ENCODE results near the gene FBF1. TPM values are rescaled to one million over a fixed set of nuclear protein-coding genes. Genes with fewer than 3 reads are reported as not detected.
"Not testable (repeated sequence)": the region's sequence is repeated elsewhere in the genome, so short reads cannot be mapped to it uniquely, and the experiment has no call there.

Gene FBF1
- total RNA-seq, 1 experiment from 2014 or later = 22.8 TPM

DNA sequence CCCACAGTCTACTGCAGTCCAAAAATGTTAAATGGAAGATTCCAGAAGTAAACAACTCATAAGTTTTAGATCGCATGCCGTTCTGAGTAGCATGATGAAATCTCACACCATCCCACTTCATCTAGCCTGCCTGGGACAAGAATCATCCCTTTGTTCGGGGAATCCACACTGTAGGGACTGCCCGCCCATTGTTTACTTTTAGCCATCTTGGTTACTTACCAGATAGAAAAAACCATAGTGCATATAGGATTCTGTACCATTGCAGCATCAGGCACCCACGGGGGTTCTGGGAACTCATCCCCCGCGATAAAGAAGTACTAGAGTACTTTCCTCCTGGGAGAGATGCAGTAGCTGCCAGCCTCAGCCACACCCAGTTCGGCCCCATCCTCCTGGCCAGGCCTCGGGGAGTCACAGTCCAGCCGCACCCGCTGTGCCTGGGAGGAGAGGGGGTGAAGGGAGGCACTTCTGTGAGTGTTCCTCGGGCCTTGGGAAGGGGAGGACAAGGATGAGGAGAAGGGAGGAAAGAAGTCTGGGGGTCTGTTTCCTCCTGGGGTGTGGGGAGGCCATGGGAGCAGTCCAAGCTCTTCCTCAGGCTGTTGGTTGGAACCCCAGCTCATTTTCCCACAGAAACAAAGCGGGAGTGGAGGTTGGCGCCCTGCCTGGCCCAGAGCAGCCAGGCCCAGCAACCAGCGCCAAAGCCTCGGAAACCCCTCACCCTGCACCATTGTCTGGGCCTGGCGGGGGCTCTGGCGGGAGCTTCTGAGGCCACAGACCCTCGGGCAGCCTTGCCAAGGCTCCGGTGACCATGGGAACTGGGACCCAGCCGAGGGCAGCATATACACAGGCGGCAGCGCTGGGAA lies 71.3 kb downstream of the FBF1 start:
- BruUV-seq (replicated peaks) = no TSS peak
- Histone ChIP-seq H3K27ac (ENCODE audit: low read depth, low read length) (peak overlapping the region; percentile 54; the same call in 1 of the 2 replicates), H3K9me2 (ENCODE audit: insufficient read depth) (no peaks in the 10 kb centered on the region), H3K4me3 (replicated peaks in 1 of 2; ENCODE audit: low read depth in 1 of 2, low read length in 2 of 2) (no peak overlapping the region), H3K9ac (ENCODE audit: low read length) (peak overlapping the region; percentile 31), H2AFZ (ENCODE audit: low read depth, low read length, poor library complexity, severe bottlenecking) (peak overlapping the region; percentile 43), H4K20me1 (ENCODE audit: insufficient read depth) (no peaks in the 10 kb centered on the region), H3K4me1 (ENCODE audit: control insufficient read depth in 1 of 2, insufficient read depth in 2 of 2, low read length in 2 of 2) (peaks cover 46 to 59% of the 10 kb centered on the region in 2 experiments), H3K27me3 (ENCODE audit: insufficient read depth, low read length) (no peaks in the 10 kb centered on the region), H3K79me2 (ENCODE audit: insufficient read depth, low read length) (no peaks in the 10 kb centered on the region; the same call in 1 of the 2 replicates), H3K36me3 (ENCODE audit: control insufficient read depth in 1 of 2, insufficient read depth in 2 of 2, low read length in 2 of 2) (peaks cover 0 to 4% of the 10 kb centered on the region in 2 experiments; a peak in 1 of 4 replicates), H3K9me3 (ENCODE audit: control insufficient read depth in 1 of 2, insufficient read depth in 1 of 2, low read depth in 1 of 2, low read length in 2 of 2) (no peaks in the 10 kb centered on the region), H3K4me2 (ENCODE audit: low read length) (peak overlapping the region; percentile 44)
- CTCF ChIA-PET = interaction anchor here (2.1 to 5.0 kb wide), 2 partner anchors 9 to 14 kb away, joined by 5 to 52 read pairs; partner anchors contain the start of gene WBP2
- POLR2A ChIA-PET = interaction anchor here (0.6 to 5.0 kb wide), 5 partner anchors 14 to 93 kb away, joined by 3 to 27 read pairs (median 7); partner anchors contain the start of genes TRIM65 and WBP2
- intact Hi-C loops (cut with micrococcal nuclease) = no loop called here
- TF ChIP-seq ZFX (IDR thresholded peaks at IDR 0.05) (0 out of 2 replicates have a peak, but pooled peaks have one; percentile 15), ZNF274 (IDR thresholded peaks at IDR 0.05; ENCODE audit: low read depth, low read length) (no peak)
- DNase-seq (ENCODE audit: low read depth, low spot score) (no peak), ATAC-seq (no peak)
- RAD21 ChIA-PET (ENCODE audit: low non-redundant PET in 1 of 2, low total read pairs in 2 of 2, uncharacterized antibody in 2 of 2, unreplicated experiment in 2 of 2) = no interaction called here

DNA sequence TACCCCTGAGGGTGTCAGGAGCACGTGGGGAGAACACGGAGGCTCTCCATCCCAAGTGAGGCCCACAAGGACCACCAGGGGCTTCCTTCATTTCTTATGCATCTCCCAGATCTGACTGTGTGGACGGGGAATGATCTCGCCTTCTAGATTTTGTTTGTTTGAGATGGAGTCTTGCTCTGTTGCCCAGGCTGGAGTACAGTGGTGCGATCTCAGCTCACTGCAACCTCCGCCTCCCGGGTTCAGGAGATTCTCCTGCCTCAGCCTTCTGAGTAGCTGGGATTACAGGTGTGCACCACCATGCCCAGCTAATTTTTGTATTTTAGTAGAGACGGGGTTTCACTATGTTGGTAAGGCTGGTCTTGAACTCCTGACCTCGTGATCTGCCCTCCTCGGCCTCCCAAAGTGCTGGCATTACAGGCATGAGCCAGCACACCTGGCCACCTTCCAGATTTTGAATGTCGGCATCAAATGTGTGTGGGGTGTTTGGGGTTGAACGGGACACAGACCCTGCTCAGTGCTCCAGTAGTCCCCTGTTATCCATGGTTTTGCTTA lies 72.0 kb downstream of the FBF1 start:
- POLR2A ChIA-PET = interaction anchor here (1.0 kb wide), 1 partner anchor 14 kb away, joined by 3 read pairs; the partner anchor contains the start of gene WBP2
- H3K27ac ChIP-seq (ENCODE audit: low read depth, low read length) = peak overlapping the region; percentile 54; the same call in 1 of the 2 replicates

DNA sequence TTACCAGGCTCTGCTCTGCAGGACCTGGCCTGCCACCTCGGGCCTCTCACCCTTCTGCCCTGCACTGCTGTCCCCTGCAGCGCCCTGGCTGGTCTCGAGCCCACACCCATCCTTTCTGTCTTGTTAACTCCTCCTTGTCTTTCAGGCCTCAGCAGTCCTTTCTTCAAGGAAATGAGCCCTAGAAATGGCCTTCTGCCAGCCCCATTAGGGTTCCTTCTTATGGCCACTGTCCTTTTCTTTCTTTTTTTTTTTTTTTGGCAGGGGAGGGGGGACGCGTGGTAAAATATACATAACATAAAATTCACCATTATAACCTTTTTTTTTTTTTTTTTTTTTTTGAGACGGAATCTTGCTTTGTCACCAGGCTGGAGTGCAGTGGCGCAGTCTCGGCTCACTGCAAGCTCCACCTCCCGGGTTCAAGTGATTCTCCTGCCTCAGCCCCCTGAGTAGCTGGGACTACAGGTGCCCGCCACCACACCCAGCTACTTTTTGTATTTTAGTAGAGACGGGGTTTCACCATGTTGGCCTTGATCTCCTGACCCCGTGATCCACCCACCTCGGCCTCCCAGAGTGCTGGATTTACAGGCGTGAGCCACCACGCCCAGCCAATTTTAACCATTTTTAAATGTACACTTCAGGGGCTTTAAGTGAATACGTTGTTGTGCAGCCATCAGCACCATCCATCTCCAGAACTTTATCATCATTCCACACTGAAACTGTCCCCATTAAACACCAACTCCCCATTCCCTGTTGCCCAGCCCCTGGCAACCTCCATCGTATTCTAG lies 75.2 kb downstream of the FBF1 start:
- H3K9ac ChIP-seq (ENCODE audit: low read length); H3K27me3 ChIP-seq (ENCODE audit: insufficient read depth, low read length); BruUV-seq (replicated peaks); H3K4me2 ChIP-seq (ENCODE audit: low read length); H3K79me2 ChIP-seq (ENCODE audit: insufficient read depth, low read length); H4K20me1 ChIP-seq (ENCODE audit: insufficient read depth); H3K36me3 ChIP-seq (ENCODE audit: control insufficient read depth in 1 of 2, insufficient read depth in 2 of 2, low read length in 2 of 2); H3K4me3 ChIP-seq (replicated peaks in 1 of 2; ENCODE audit: low read depth in 1 of 2, low read length in 2 of 2); H2AFZ ChIP-seq (ENCODE audit: low read depth, low read length, poor library complexity, severe bottlenecking); intact Hi-C loops (cut with micrococcal nuclease); DNase-seq (ENCODE audit: low read depth, low spot score); CTCF ChIA-PET; H3K9me2 ChIP-seq (ENCODE audit: insufficient read depth); H3K9me3 ChIP-seq (ENCODE audit: control insufficient read depth in 1 of 2, insufficient read depth in 1 of 2, low read depth in 1 of 2, low read length in 2 of 2); ATAC-seq; H3K27ac ChIP-seq (ENCODE audit: low read depth, low read length): not testable (repeated sequence)
- POLR2A ChIA-PET = interaction anchor here (0.9 to 1.3 kb wide), 3 partner anchors 10 to 86 kb away, joined by 3 to 4 read pairs (median 3); partner anchors contain the start of gene WBP2
- RAD21 ChIA-PET (ENCODE audit: low non-redundant PET in 1 of 2, low total read pairs in 2 of 2, uncharacterized antibody in 2 of 2, unreplicated experiment in 2 of 2) = interaction anchor here in 1 of 2 experiments (0.7 kb wide), 1 partner anchor 12 kb away, joined by 4 read pairs; no protein-coding TSS in a partner anchor
- peaks cover 21 to 39% of the 10 kb centered on the region in 2 experiments for H3K4me1 ChIP-seq (ENCODE audit: control insufficient read depth in 1 of 2, insufficient read depth in 2 of 2, low read length in 2 of 2)

More for the DNA sequence above, 72.0 kb downstream of the FBF1 start:
- CTCF ChIA-PET = interaction anchor here (2.1 kb wide), 1 partner anchor 14 kb away, joined by 5 read pairs; the partner anchor contains the start of gene WBP2
- H3K4me3 ChIP-seq (replicated peaks in 1 of 2; ENCODE audit: low read depth in 1 of 2, low read length in 2 of 2); RAD21 ChIA-PET (ENCODE audit: low non-redundant PET in 1 of 2, low total read pairs in 2 of 2, uncharacterized antibody in 2 of 2, unreplicated experiment in 2 of 2); H4K20me1 ChIP-seq (ENCODE audit: insufficient read depth); intact Hi-C loops (cut with micrococcal nuclease); ATAC-seq; H3K36me3 ChIP-seq (ENCODE audit: control insufficient read depth in 1 of 2, insufficient read depth in 2 of 2, low read length in 2 of 2); H3K9me3 ChIP-seq (ENCODE audit: control insufficient read depth in 1 of 2, insufficient read depth in 1 of 2, low read depth in 1 of 2, low read length in 2 of 2); H3K9me2 ChIP-seq (ENCODE audit: insufficient read depth); H3K9ac ChIP-seq (ENCODE audit: low read length); H3K27me3 ChIP-seq (ENCODE audit: insufficient read depth, low read length); H3K79me2 ChIP-seq (ENCODE audit: insufficient read depth, low read length); DNase-seq (ENCODE audit: low read depth, low spot score); BruUV-seq (replicated peaks): not testable (repeated sequence)
- H3K4me1 ChIP-seq (ENCODE audit: control insufficient read depth in 1 of 2, insufficient read depth in 2 of 2, low read length in 2 of 2) = peaks cover 44 to 55% of the 10 kb centered on the region in 2 experiments
- H3K4me2 ChIP-seq (ENCODE audit: low read length) = peak overlapping the region; percentile 44; the same call in 1 of the 2 replicates
- peak overlapping the region; percentile 43 for H2AFZ ChIP-seq (ENCODE audit: low read depth, low read length, poor library complexity, severe bottlenecking)

Data from HCT116 (cell line).